NT2/D1 (cell line): ENCODE data around the gene FAM53B.

ENCODE experiments used
- SUZ12 ChIP-seq: IDR thresholded peaks from 2 replicates; pipeline ENCODE4 v1.6.1; 2011; ENCODE audit not compliant: insufficient read length, insufficient read depth; ENCODE audit errors: extremely low read depth
- YY1 ChIP-seq: IDR thresholded peaks from 2 replicates; pipeline ENCODE4 v1.6.1; 2011; ENCODE audit not compliant: insufficient read length, insufficient read depth
- ZNF274 ChIP-seq: IDR thresholded peaks from 2 replicates; pipeline ENCODE4 v1.6.1; 2011; ENCODE audit warnings: mild to moderate bottlenecking, low read depth, low read length

GRCh38 chr10:124632064-124632531, 112.1 kb downstream of the FAM53B start:
- TF ChIP-seq YY1 (no peak), ZNF274 (no peak), SUZ12 (no peak)
